ENCODE results near the gene TRPM2. TPM values are rescaled to one million over a fixed set of nuclear protein-coding genes. Genes with fewer than 3 reads are reported as not detected.
A peak's percentile ranks its signal among the peaks of the same experiment; 100 is the strongest.

The TRPM2 gene
- total and polyA plus RNA-seq, 2 of the 13 experiments (the other 11 are each of a cell fraction or from before 2014, with no cell fraction given), result 0.07 to 0.20 TPM

GRCh38 chr21:44485254-44485793, 131.9 kb downstream of the TRPM2 start:
- H3K4me3 ChIP-seq (replicated peaks in 1 of 3; ENCODE audit: insufficient read depth in 1 of 3, low read depth in 2 of 3, low read length in 3 of 3), result peak overlapping the region in 1 of 3 experiments; percentile 44; a peak in 2 of 6 replicates
- no peak for TF ChIP-seq ZNF746 (CRISPR knock-in tag; IDR thresholded peaks at IDR 0.05)
- TF ChIP-seq, protein P1, sequence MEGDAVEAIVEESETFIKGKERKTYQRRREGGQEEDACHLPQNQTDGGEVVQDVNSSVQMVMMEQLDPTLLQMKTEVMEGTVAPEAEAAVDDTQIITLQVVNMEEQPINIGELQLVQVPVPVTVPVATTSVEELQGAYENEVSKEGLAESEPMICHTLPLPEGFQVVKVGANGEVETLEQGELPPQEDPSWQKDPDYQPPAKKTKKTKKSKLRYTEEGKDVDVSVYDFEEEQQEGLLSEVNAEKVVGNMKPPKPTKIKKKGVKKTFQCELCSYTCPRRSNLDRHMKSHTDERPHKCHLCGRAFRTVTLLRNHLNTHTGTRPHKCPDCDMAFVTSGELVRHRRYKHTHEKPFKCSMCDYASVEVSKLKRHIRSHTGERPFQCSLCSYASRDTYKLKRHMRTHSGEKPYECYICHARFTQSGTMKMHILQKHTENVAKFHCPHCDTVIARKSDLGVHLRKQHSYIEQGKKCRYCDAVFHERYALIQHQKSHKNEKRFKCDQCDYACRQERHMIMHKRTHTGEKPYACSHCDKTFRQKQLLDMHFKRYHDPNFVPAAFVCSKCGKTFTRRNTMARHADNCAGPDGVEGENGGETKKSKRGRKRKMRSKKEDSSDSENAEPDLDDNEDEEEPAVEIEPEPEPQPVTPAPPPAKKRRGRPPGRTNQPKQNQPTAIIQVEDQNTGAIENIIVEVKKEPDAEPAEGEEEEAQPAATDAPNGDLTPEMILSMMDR (CRISPR knock-in tag; IDR thresholded peaks at IDR 0.05), result peak; percentile 34; the same call in 1 of the 2 replicates
- TF ChIP-seq ZNF570 (CRISPR knock-in tag; IDR thresholded peaks at IDR 0.05; ENCODE audit: borderline replicate concordance), result no peak
- TF ChIP-seq LCORL (IDR thresholded peaks at IDR 0.05), result no peak
- TF ChIP-seq LCORL (CRISPR knock-in tag; IDR thresholded peaks at IDR 0.05), result no peak
- TF ChIP-seq, protein P2, sequence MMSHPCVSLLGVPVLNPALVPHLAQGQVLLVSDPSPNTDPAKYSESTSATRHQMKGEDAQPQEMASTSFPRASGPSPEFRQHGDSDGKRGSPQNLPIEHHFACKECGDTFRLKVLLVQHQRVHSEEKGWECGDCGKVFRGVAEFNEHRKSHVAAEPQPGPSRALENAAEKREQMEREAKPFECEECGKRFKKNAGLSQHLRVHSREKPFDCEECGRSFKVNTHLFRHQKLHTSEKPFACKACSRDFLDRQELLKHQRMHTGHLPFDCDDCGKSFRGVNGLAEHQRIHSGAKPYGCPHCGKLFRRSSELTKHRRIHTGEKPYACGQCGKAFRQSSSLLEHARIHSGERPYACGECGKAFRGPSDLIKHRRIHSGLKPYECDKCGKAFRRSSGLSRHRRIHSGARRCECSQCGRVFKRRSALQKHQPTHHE (CRISPR knock-in tag; IDR thresholded peaks at IDR 0.05; ENCODE audit: borderline replicate concordance), result no peak
- 0 out of 2 replicates have a peak, but pooled peaks have one; percentile 42 for TF ChIP-seq GFI1 (CRISPR knock-in tag; IDR thresholded peaks at IDR 0.05; ENCODE audit: borderline replicate concordance)
- TF ChIP-seq MIER3 (CRISPR knock-in tag; IDR thresholded peaks at IDR 0.05; ENCODE audit: borderline replicate concordance), result peak; percentile 42; the same call in 1 of the 2 replicates
- peak; percentile 23 for TF ChIP-seq HNRNPLL (IDR thresholded peaks at IDR 0.05; ENCODE audit: low read depth, low read length, poor library complexity, severe bottlenecking)
- TF ChIP-seq BRD4 (CRISPR knock-in tag; IDR thresholded peaks at IDR 0.05), result no peak
- TF ChIP-seq PRDM10 (CRISPR knock-in tag; IDR thresholded peaks at IDR 0.05; ENCODE audit: low read depth), result no peak
- TF ChIP-seq, protein P3, sequence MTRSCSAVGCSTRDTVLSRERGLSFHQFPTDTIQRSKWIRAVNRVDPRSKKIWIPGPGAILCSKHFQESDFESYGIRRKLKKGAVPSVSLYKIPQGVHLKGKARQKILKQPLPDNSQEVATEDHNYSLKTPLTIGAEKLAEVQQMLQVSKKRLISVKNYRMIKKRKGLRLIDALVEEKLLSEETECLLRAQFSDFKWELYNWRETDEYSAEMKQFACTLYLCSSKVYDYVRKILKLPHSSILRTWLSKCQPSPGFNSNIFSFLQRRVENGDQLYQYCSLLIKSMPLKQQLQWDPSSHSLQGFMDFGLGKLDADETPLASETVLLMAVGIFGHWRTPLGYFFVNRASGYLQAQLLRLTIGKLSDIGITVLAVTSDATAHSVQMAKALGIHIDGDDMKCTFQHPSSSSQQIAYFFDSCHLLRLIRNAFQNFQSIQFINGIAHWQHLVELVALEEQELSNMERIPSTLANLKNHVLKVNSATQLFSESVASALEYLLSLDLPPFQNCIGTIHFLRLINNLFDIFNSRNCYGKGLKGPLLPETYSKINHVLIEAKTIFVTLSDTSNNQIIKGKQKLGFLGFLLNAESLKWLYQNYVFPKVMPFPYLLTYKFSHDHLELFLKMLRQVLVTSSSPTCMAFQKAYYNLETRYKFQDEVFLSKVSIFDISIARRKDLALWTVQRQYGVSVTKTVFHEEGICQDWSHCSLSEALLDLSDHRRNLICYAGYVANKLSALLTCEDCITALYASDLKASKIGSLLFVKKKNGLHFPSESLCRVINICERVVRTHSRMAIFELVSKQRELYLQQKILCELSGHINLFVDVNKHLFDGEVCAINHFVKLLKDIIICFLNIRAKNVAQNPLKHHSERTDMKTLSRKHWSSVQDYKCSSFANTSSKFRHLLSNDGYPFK (CRISPR knock-in tag; IDR thresholded peaks at IDR 0.05; ENCODE audit: borderline replicate concordance), result 0 out of 2 replicates have a peak, but pooled peaks have one; percentile 42

More at GRCh38 chr21:44485254-44485793, 131.9 kb downstream of the TRPM2 start:
- intact Hi-C loops (cut with micrococcal nuclease; ENCODE audit: unreplicated experiment) (loop anchor here (10.0 kb wide), 1 partner anchor 181 kb away; the partner anchor contains the start of gene PFKL), in situ Hi-C loops (cut with HindIII; ENCODE audit: extremely low pct_ligation_motif_present, low pct_unique_long_range_greater_than_20kb) (no loop called here)
- ChIA-PET POLR2A (no interaction called here), CTCF (ENCODE audit: low intra/inter-chr PET ratio, low total read pairs) (no interaction called here)
- Histone ChIP-seq H2AFZ (ENCODE audit: low read length) (no peak overlapping the region), H3K4me2 (ENCODE audit: low read depth, low read length) (peak overlapping the region; percentile 70), H3K79me2 (ENCODE audit: insufficient read depth, low read length) (peaks cover 49% of the 10 kb centered on the region), H3K9me3 (ENCODE audit: low read length) (no peaks in the 10 kb centered on the region), H3K27ac (ENCODE audit: extremely low read length, insufficient read depth, low read length) (peak overlapping the region; percentile 37), H3K9ac (ENCODE audit: insufficient read depth, low read depth, low read length) (peak overlapping the region; percentile 36; the same call in 1 of the 2 replicates), H3K36me3 (replicated peaks in 1 of 2; ENCODE audit: control insufficient read depth in 1 of 2, insufficient read depth in 2 of 2, low read length in 2 of 2) (peaks cover 5 to 6% of the 10 kb centered on the region in 2 experiments; a peak in 2 of 5 replicates), H3K27me3 (ENCODE audit: control insufficient read depth in 1 of 2, insufficient read depth in 2 of 2, low read length in 2 of 2) (no peaks in the 10 kb centered on the region; a peak in 1 of 5 replicates), H4K20me1 (ENCODE audit: insufficient read depth, low read length) (no peaks in the 10 kb centered on the region), H3K4me1 (ENCODE audit: insufficient read depth, low read length) (peaks cover 75% of the 10 kb centered on the region)
- ATAC-seq (no peak), FAIRE-seq (no peak), DNase-seq (ENCODE audit: low spot score) (no peak)
- WGBS (ENCODE audit: low lambda C conversion rate), result 82% methylated on average over 25 of the region's 25 CpGs
- no TSS peak for BruUV-seq (replicated peaks)

Data from HepG2 (cell line).